Central memory CD4-positive, alpha-beta T cell (primary cell): ENCODE data around the gene SEBOX.

ENCODE experiments used
- DNase-seq: peaks from one replicate; pipeline ENCODE4 v3.0.0; 2022

SEBOX gene

DNA sequence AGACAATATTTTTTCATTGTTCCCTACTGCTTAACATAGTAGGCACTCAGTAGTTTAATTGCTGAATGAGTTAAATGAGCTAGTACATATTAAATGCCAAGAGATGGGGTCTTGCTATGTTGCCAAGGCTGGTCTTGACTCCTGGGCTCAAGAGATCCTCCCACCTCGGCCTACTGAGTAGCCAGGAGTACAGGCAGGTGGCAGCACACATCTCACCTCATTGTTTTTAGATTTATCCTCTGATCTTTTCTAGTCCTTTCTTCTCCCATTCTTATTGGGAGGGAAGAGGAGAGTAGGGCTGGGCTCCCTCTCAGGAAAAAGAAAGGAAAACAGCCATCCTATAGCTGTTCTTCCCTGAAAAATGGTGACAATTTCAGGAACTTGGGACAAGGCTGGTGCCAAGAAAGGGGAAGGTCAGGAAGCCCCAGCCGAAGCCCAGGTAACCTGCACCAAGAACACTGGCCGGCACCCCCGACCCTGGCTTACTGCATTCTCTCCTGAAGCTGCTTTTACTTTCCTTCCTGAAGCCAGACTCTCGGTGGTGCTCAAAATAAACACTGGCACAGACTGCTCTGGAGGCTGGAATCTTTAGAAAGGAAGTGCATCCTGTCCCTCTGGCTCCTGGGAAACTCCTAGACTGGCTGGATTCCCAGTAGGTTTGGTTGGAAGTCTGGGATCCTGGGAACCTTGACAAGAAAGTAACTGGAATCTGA is 26.8 kb downstream of the SEBOX start:
- DNase-seq, result no peak

DNA sequence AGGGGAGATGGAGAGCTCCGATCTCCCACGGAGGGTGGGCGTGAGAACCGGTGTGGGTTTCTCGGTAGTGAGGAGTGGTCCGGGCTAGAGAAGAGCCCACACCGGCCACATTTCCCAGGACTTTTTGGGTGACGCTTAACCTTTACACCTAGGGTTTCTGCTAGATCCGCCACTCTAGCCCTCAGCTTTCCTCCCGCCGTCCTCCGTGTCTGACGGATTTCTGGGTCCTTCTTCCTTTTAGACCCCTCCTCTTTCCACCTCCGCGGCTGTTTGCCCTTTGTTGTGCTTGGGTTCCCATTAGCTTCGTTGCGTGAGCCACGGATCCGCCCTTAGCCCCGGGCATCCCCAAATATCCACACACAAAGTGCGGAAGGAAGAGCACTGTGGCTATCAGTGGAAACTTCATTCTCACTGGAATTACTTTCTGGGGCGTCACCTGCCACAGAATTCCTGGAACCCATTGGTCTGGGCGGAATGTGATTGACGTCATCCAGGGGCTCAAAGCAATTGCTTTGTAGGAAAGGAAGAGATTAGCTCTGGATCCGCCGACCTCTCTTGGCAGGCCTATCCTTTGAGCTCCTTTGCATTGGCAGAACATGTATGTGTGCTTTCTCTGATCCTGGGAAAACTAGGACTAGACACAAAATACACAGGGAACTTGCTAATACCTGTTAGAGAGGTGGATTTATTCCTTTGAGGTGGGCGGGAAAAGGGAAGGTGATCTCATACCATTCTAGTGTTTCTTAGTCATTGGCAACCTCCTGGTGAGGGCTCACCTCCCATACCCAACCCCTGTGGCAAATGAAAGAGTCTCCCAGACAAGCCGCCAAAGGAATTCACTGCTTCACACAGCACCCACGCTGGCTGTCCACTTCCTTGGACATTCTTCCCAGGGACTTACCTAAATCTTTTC is 28.8 kb downstream of the SEBOX start:
- no peak for DNase-seq

- DNase-seq, result peak; percentile 99
Observed at GRCh38 chr17:28335201-28335958, 29.6 kb downstream of the SEBOX start, which contains the start of the genes IFT20 and TNFAIP1. TSS of gene IFT20 (minus strand) at chr17:28335472. CDS start at chr17:28331985, 3,487 bp downstream. TSS of gene TNFAIP1 (plus strand) at chr17:28335761. CDS start at chr17:28339522, 3,761 bp downstream.

- no peak for DNase-seq
Observed at GRCh38 chr17:28334666-28335200, 30.3 kb downstream of the SEBOX start.

DNA sequence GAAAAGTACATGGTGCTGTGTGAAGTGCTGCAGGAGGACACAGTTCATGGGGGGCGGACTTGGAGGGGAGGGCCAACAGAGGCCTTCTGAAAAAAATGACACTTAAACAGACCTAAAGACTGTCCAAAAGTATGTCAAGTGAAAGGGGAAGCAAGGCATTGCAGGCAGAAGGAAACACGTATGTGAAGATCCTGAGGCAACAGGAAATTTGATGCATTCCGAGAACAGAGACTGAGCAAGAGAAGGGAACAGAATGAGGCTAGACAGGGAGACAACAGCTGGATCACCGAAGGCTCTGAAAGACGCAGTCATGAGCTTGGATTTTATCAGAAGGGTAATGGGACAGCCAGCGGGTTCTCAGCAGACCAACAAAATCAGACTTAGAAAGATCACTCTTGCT is 30.8 kb downstream of the SEBOX start:
- DNase-seq, result no peak

DNA sequence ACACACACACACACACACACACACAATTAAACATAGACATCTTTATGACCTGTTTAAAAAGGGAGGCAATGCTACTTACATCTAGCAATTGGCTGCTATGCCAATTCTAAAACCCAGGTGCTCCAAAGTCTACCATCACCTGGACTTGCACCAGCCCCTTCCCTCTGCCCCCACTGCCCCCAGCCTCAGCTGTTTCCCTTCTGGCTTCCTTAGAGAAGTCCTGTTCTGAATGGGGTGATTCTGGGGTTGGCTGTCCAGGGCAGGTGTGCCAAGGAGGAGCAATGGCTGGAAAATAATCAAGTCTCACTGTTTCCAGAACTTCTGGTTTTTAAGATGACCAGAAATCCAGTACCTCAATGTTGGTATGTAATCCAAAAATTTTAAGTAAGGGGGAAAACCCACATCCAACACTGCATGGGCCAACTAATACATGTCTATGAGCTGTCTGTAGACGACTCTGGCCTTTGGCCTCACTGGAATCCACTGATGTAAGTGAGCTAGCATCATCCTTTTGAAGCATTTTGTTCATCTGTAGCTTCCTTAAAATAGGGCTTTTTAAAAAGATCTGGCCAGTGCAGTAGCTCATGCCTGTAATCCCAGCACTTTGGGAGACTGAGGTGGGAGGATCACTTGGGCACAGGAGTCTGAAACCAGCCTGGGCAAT is 31.8 kb downstream of the SEBOX start:
- no peak for DNase-seq

GRCh38 chr17:28331891-28332420 is 33.0 kb downstream of the SEBOX start:
- no peak for DNase-seq

- DNase-seq, result no peak
Observed at GRCh38 chr17:28330671-28331070, 34.3 kb downstream of the SEBOX start.

- DNase-seq, result no peak
Observed at GRCh38 chr17:28328325-28328724, 36.7 kb downstream of the SEBOX start.

GRCh38 chr17:28327709-28328108 is 37.3 kb downstream of the SEBOX start:
- no peak for DNase-seq

DNA sequence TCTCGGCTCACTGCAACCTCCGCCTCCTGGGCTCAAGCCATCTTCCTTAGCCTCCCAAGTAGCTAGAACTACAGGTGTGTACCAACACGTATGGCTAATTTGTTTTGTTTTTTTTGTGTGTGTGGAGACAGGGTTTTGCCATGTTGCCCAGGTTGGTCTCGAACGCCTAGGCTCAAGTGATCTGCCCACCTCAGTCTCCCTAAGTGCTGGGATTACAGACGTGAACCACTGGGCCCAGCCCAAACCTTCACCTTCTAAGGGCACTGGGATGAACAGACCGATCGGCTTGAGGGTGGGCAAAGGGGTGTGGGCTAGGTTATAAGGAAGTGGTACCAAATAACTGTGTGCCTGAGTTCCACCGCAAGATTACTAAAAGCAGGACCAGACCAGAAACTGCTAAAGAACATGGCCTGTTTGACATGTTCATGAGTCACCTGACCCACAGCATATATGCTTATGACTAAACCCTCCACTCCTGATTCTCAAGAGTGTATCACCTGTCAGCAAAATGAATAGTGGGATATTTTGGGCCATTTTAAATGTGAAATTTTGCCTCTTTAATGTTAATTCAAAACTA is 37.9 kb downstream of the SEBOX start:
- no peak for DNase-seq

DNA sequence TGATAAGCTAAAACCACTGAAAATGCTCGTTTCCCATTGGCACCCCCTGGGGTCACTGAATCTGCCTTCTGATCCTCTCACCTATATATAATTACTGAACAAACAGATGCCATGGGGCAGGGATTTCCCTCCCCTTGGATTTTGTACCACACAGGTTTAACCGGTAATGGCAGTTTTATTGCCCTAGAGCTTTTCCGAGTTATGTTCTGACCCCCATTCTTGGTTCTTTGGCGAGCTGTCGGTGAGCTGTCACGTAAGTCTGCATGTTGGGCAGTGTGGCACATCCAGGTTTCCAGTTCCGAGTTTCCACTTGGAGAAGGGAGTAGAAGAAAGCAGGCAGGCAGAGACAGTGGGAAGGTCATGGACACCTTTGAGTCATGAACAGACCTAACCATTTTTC is 38.9 kb downstream of the SEBOX start:
- no peak for DNase-seq

DNA sequence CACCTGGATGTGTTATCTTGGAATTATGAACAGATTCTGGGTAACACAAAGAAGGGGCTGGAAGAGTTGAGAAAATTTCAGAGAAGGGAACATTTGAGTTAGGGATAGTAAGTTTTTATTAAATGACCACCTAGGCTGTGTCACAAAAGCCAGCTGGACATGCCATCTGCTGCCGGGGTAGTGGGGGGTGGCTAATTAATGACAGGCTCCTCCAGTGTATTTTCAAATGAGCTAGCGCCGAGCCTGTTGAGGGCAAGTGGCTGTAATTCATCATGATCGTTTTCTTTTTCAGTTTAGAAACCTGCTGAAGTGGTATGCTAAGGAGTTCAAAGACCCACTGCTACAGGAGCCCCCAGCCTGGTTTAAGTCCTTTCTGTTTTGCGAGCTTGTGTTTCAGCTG is 39.8 kb downstream of the SEBOX start:
- DNase-seq, result no peak

DNA sequence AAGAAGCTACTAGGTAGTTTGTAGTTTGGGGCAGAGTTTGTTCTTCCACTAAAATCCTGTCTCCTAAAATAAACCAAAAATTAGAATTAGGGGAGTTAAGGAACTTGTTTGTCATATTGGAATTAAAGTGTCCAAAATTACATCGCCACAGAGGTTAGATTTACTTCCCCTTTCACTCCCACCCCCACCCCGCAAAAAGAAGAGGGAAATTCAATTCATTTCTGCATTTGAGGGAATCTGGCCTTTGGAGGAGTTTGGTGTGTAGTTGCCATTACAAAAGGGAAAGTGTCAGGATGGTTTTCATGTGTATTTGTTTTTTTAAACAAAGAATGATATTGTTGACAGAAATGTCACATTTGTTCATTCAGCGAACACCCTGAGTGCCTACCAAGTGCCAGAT is 40.2 kb downstream of the SEBOX start:
- DNase-seq, result no peak

- DNase-seq, result no peak
Observed at GRCh38 chr17:28324267-28324745, 40.7 kb downstream of the SEBOX start.

DNA sequence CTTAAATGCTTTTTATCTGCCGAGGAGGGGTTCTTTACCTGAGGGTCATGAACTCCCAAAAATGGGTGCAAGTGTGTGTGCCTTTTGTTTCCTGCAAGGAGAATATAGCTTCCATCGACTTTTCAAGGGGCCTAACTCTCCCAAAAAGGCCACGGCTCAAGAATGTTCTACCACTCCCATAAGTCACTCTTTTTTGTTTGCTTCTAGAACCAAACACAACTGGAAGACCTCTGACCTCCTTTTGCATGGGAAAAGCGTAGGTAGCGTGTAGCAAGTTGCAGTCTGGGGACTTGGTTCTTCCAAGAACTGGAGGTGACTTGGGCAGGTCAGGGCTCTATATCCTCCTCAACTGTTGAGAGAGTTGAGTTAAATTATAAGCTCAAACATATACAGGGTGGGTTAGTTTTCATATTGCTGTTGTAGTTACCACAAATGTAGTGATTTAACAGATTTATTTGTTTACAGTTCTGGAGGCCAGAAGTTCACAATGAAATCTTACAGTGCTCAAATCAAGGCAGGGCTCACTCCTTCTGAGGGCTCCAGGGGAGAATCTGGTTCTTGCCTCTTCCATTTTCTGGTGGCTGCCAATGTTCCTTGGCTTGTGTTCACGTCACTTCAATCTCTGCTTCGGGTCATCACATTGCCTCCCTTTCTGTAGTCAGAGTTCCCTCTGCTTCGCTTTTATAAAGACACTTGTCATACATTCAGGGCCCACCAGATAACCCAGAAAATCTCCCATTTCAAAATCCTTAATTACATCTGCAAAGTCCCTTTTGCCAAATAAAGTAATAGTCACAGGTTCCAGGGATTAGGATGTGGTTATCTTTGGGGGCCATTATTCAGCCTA is 44.6 kb downstream of the SEBOX start:
- DNase-seq, result no peak

DNA sequence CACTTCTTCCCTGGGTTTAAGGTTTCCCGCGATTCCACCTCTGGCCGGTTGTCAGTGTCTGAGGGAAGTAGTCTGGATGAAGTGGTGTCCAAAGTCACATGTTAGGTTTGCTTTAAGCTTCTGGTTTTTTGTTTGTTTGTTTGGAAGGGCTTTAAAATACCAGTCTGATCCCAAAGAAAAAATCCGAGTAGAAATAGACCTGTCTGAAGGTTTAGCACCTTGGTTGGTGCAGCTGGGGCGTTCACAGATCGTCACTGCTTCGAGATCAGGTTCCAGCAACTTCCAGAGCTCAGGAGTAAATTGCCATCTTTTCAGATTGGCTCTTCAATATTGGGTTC is 45.4 kb downstream of the SEBOX start:
- DNase-seq, result no peak

GRCh38 chr17:28318759-28319597 is 46.0 kb downstream of the SEBOX start, which contains the start of gene TMEM97:
TSS of gene TMEM97 (plus strand) at chr17:28319200. CDS start at chr17:28319240, 40 bp downstream.
- DNase-seq, result peak; percentile 94

DNA sequence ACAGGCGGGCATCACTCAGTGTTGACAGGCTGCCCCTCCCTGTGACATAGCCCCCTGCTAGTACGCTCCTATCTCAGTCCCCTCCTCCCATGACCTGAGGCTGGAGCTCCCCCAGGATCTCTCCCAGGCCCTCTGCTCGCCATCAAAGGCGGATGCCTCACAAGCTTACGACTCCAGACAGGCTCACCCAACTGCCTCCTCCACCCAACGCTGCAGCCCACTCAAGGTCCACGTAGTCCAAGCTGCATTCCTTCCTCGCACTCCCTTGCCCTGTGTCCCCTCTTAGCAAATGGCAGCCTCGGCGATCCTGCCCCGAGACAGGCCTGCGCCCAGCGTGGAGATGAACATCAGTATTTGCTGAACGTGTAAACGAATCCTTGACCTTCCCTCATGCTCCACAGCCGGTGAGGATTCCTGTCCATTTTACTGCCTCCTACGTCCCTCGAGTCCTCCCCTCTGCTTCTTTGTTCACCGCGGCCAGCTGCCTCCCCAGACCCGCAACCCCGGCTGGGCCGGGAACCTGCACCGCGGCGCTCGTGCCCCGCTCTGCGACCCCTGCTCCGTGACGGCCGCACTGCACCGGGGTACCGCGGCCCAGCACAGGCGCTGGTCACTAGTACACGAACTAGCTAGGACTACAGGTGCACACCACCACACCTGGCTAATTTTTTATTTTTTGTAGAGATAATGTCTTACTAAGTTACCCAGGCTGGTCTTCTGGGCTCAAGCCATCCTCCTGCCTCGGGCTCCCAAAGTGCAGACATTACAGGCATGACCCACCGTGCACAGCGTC is 46.8 kb downstream of the SEBOX start:
- no peak for DNase-seq
